GM13977 (cell line): ENCODE data around the gene EML6.

Experiments used
- DNase-seq: peaks from one replicate; pipeline ENCODE4 v3.0.0; 2012; ENCODE audit warnings: low spot score
- CTCF ChIP-seq: IDR thresholded peaks from 2 replicates; pipeline ENCODE4 v1.5.1; 2012; ENCODE audit warnings: mild to moderate bottlenecking, control low read depth; ENCODE audit not compliant: insufficient read depth; ENCODE audit errors: extremely low read depth, missing control alignments
- in situ Hi-C: fragments of 300-500 bp; cut with MboI; formaldehyde crosslinking; loops from one replicate; pipeline ENCODE4 v1.12.0; 2022; ENCODE audit warnings: low sequenced_read_pairs, low pct_unique_long_range_greater_than_20kb, mixed read lengths, inconsistent platforms; ENCODE audit not compliant: unreplicated experiment

Gene EML6

DNA sequence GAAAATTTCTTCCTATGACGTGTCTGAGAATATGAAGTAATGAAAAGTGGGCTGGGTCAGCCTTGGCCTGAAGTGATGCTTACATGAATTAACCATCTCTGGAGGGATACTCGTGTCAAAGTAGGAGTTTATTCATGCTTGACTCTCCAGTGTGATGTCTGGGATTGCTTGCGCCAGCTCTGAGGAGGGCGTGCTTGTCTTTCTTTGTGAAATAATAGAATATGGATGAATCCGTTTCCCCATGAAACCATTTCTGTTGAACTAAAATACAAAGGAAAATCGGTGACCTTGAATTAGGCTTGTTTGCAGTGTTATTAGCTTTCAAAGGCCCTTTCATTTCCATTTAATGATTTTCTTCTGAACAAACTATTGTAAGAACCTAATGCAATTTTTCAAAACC is 77.9 kb downstream of the EML6 start:
- in situ Hi-C loops = no loop called here
- DNase-seq = no peak
- TF ChIP-seq CTCF = no peak

- DNase-seq = no peak
- in situ Hi-C loops = no loop called here
- TF ChIP-seq CTCF = no peak
These were observed 80.6 kb downstream of the EML6 start for GRCh38 chr2:54803783-54804751.

- in situ Hi-C loops = no loop called here
- TF ChIP-seq CTCF = no peak
- no peak for DNase-seq
These were observed 81.8 kb downstream of the EML6 start for GRCh38 chr2:54805255-54805654.

DNA sequence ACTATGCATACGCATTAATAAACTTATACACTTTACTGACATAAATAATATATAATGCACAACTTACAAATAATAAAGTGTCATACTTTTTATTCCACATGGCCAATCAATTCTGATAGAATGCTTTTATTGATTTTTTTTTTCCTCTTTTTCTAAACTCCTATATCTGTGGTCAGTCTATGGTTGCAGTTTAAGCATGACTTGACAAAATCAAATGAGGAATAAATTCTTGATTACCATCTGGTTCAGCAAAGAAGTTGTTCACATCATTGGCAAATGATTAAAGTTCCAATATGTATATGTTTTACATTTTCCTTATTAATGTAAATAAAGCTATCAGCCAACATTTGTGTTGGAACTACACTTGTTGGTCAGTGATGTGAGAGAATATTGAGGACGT is 83.5 kb downstream of the EML6 start:
- in situ Hi-C loops = no loop called here
- no peak for TF ChIP-seq CTCF
- no peak for DNase-seq

DNA sequence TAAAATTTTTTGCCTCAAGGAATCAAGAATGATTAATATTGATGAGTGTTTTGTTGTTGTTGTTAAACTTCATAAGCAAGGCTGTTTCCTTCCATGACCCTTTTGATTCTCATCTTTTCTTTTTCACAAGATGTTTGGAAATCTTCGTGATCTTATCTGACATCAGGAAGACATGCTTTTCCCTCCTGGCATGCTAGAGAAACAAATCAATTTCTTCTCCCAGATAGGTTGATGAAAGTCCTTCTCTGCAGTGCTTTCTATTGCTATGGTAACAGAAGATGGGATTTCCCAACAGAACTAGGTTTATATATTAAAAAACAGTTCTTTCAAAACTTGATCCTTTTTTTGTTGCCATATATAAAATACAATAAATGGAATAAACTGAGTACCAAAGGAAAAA is 85.2 kb downstream of the EML6 start:
- in situ Hi-C loops = no loop called here
- DNase-seq = no peak
- no peak for TF ChIP-seq CTCF

GRCh38 chr2:54809819-54810218 is 86.4 kb downstream of the EML6 start:
- TF ChIP-seq CTCF = no peak
- no peak for DNase-seq
- in situ Hi-C loops = no loop called here

DNA sequence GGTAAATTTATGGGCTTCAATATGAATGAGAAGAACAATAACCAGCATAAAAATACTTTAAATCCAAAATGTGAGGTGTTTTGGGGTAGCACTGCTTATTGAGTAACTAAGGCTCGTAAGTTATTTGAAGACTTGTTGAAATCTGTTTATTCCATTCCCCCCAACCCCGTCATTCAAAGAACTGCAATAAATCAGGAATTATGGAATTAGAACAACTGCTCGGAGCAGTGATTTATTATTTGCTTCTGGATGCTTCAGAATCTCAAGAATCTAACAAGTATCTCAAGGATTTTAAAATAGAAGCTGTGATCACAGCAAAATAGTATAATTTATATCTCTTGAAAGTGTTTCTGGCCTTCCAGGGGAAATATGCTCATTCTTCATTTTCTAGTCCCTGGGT is 86.8 kb downstream of the EML6 start:
- no peak for DNase-seq
- TF ChIP-seq CTCF = no peak
- in situ Hi-C loops = no loop called here
